HEK293 (cell line): ENCODE data around the gene HNF1B.

Source experiments
- CTCF ChIA-PET: fragments of 350-600 bp; formaldehyde crosslinking; extraction: SDS; loops from one replicate; lab custom pipeline; 2021; ENCODE audit warnings: antibody characterized with exemption; lab: Yijun Ruan, JAX
- POLR2A ChIA-PET: fragments of 300-600 bp; formaldehyde crosslinking; extraction: SDS; loops from one replicate; lab custom pipeline; 2020; ENCODE audit warnings: antibody characterized with exemption, inconsistent platforms; lab: Yijun Ruan, JAX
- H3K27ac ChIP-seq: fragments of 200-500 bp; sonication (Bioruptor generic); 2 replicates; pipeline ENCODE4 v1.5.1; 2014; ENCODE audit warnings: low read depth, low read length, control low read depth, inconsistent platforms; ENCODE audit errors: extremely low read depth
- H3K36me3 ChIP-seq, 2 experiments: fragments of 200-500 bp in 1 of 2; sonication (Bioruptor generic) in 1 of 2; 1 replicate in 1 of 2; 2 replicates in 1 of 2; pipeline ENCODE4 v1.5.1; 2014 to 2017; ENCODE audit warnings: inconsistent platforms in 2 of 2, low read length in 2 of 2; ENCODE audit not compliant: control insufficient read depth in 2 of 2, insufficient read depth in 1 of 2
- H3K4me1 ChIP-seq: fragments of 200-500 bp; sonication (Bioruptor generic); 2 replicates; pipeline ENCODE4 v1.5.1; 2014; ENCODE audit warnings: mild to moderate bottlenecking, low read length, inconsistent platforms; ENCODE audit not compliant: control insufficient read depth, insufficient read depth
- H3K4me3 ChIP-seq: 2 replicates; pipeline ENCODE4 v1.5.1; 2011; ENCODE audit warnings: low read depth, mild to moderate bottlenecking, control low read depth, low read length, moderate library complexity
- H3K9me3 ChIP-seq: fragments of 200-500 bp; sonication (Bioruptor generic); 2 replicates; pipeline ENCODE4 v1.5.1; 2014; ENCODE audit warnings: low read depth, low read length, inconsistent platforms; ENCODE audit not compliant: control insufficient read depth, insufficient read depth
- AEBP2 ChIP-seq: fragments of 450-650 bp; formaldehyde crosslinking; IDR thresholded peaks from 2 replicates; pipeline ENCODE4 v1.5.1; 2016; ENCODE audit warnings: missing biosample characterization, missing genetic modification characterization, borderline replicate concordance
- BCL6B ChIP-seq: fragments of 450-650 bp; formaldehyde crosslinking; IDR thresholded peaks from 2 replicates; pipeline ENCODE4 v1.5.1; 2017; ENCODE audit warnings: missing biosample characterization, missing genetic modification characterization
- FEZF1 ChIP-seq: fragments of 450-650 bp; formaldehyde crosslinking; IDR thresholded peaks from 2 replicates; pipeline ENCODE4 v1.5.1; 2016; ENCODE audit warnings: missing biosample characterization, missing genetic modification characterization
- GLI2 ChIP-seq: fragments of 450-650 bp; formaldehyde crosslinking; IDR thresholded peaks from 2 replicates; pipeline ENCODE4; 2017; ENCODE audit warnings: missing biosample characterization, missing genetic modification characterization, low read depth, borderline replicate concordance
- GLIS1 ChIP-seq: fragments of 450-650 bp; formaldehyde crosslinking; IDR thresholded peaks from 2 replicates; pipeline ENCODE4 v1.5.1; 2016; ENCODE audit warnings: missing biosample characterization, missing genetic modification characterization
- GLIS2 ChIP-seq: fragments of 450-650 bp; formaldehyde crosslinking; IDR thresholded peaks from 2 replicates; pipeline ENCODE4 v1.5.1; 2016; ENCODE audit warnings: missing biosample characterization, missing genetic modification characterization
- MYNN ChIP-seq: fragments of 450-650 bp; formaldehyde crosslinking; IDR thresholded peaks from 2 replicates; pipeline ENCODE4 v1.5.1; 2016; ENCODE audit warnings: missing biosample characterization, missing genetic modification characterization, borderline replicate concordance
- MZF1 ChIP-seq: fragments of 450-650 bp; formaldehyde crosslinking; IDR thresholded peaks from 2 replicates; pipeline ENCODE4 v1.5.1; 2017; ENCODE audit warnings: missing biosample characterization, missing genetic modification characterization, borderline replicate concordance
- OVOL3 ChIP-seq: fragments of 450-650 bp; formaldehyde crosslinking; IDR thresholded peaks from 2 replicates; pipeline ENCODE4 v1.5.1; 2016; ENCODE audit warnings: missing biosample characterization, missing genetic modification characterization
- PRDM1 ChIP-seq: fragments of 450-650 bp; formaldehyde crosslinking; IDR thresholded peaks from 2 replicates; pipeline ENCODE4; 2016; ENCODE audit warnings: missing biosample characterization, missing genetic modification characterization
- SCRT1 ChIP-seq: fragments of 450-650 bp; formaldehyde crosslinking; IDR thresholded peaks from 2 replicates; pipeline ENCODE4 v1.5.1; 2016; ENCODE audit warnings: missing biosample characterization, missing genetic modification characterization, borderline replicate concordance
- SCRT2 ChIP-seq: fragments of 450-650 bp; formaldehyde crosslinking; IDR thresholded peaks from 2 replicates; pipeline ENCODE4 v1.5.1; 2016; ENCODE audit warnings: missing biosample characterization, missing genetic modification characterization
- TCF7L2 ChIP-seq: IDR thresholded peaks from 2 replicates; pipeline ENCODE4 v1.6.1; 2011; ENCODE audit warnings: low read depth, mild to moderate bottlenecking, inconsistent platforms, low read length, moderate library complexity, borderline replicate concordance
- TRIM28 ChIP-seq: IDR thresholded peaks from 2 replicates; pipeline ENCODE4 v1.6.1; 2011; ENCODE audit warnings: low read length, control low read depth, borderline replicate concordance
- WT1 ChIP-seq: fragments of 450-650 bp; formaldehyde crosslinking; IDR thresholded peaks from 2 replicates; pipeline ENCODE4 v1.5.1; 2016; ENCODE audit warnings: missing biosample characterization, missing genetic modification characterization
- ZBTB26 ChIP-seq: fragments of 450-650 bp; formaldehyde crosslinking; optimal IDR thresholded peaks from 2 replicates; pipeline ENCODE3; 2016; ENCODE audit warnings: missing biosample characterization, mild to moderate bottlenecking, missing genetic modification characterization
- ZFP37 ChIP-seq: fragments of 450-650 bp; formaldehyde crosslinking; IDR thresholded peaks from 2 replicates; pipeline ENCODE4 v1.5.1; 2016; ENCODE audit warnings: missing biosample characterization, missing genetic modification characterization
- ZIC2 ChIP-seq: fragments of 450-650 bp; formaldehyde crosslinking; IDR thresholded peaks from 2 replicates; pipeline ENCODE4 v1.5.1; 2016; ENCODE audit warnings: missing biosample characterization, missing genetic modification characterization
- ZNF10 ChIP-seq: fragments of 450-650 bp; formaldehyde crosslinking; IDR thresholded peaks from 2 replicates; pipeline ENCODE4 v1.5.1; 2017; ENCODE audit warnings: missing biosample characterization, missing genetic modification characterization
- ZNF174 ChIP-seq: fragments of 450-650 bp; formaldehyde crosslinking; IDR thresholded peaks from 2 replicates; pipeline ENCODE4 v1.5.0; 2017; ENCODE audit warnings: missing biosample characterization, mild to moderate bottlenecking, missing genetic modification characterization
- ZNF184 ChIP-seq: fragments of 450-650 bp; IDR thresholded peaks from 2 replicates; pipeline ENCODE4 v1.5.1; 2018; ENCODE audit warnings: missing biosample characterization, mild to moderate bottlenecking, missing genetic modification characterization
- ZNF214 ChIP-seq: fragments of 450-650 bp; formaldehyde crosslinking; IDR thresholded peaks from 2 replicates; pipeline ENCODE4 v1.5.1; 2017; ENCODE audit warnings: missing biosample characterization, mild to moderate bottlenecking, missing genetic modification characterization, borderline replicate concordance
- ZNF221 ChIP-seq: fragments of 450-650 bp; formaldehyde crosslinking; IDR thresholded peaks from 2 replicates; pipeline ENCODE4 v1.5.1; 2017; ENCODE audit warnings: missing biosample characterization, missing genetic modification characterization, borderline replicate concordance
- ZNF248 ChIP-seq: fragments of 450-650 bp; formaldehyde crosslinking; IDR thresholded peaks from 2 replicates; pipeline ENCODE4 v1.5.1; 2017; ENCODE audit warnings: missing biosample characterization, missing genetic modification characterization
- ZNF302 ChIP-seq: fragments of 450-650 bp; formaldehyde crosslinking; IDR thresholded peaks from 2 replicates; pipeline ENCODE4 v1.5.1; 2016; ENCODE audit warnings: missing biosample characterization, missing genetic modification characterization, low read depth
- ZNF350 ChIP-seq: fragments of 450-650 bp; formaldehyde crosslinking; IDR thresholded peaks from 2 replicates; pipeline ENCODE4 v1.5.0; 2017; ENCODE audit warnings: missing biosample characterization, mild to moderate bottlenecking, missing genetic modification characterization
- ZNF473 ChIP-seq: fragments of 450-650 bp; formaldehyde crosslinking; IDR thresholded peaks from 2 replicates; pipeline ENCODE4 v1.5.1; 2017; ENCODE audit warnings: missing biosample characterization, missing genetic modification characterization
- ZNF514 ChIP-seq: fragments of 450-650 bp; formaldehyde crosslinking; IDR thresholded peaks from 2 replicates; pipeline ENCODE4 v1.5.1; 2016; ENCODE audit warnings: missing biosample characterization, missing genetic modification characterization
- ZNF580 ChIP-seq: fragments of 450-650 bp; formaldehyde crosslinking; IDR thresholded peaks from 2 replicates; pipeline ENCODE4 v1.5.1; 2016; ENCODE audit warnings: missing biosample characterization, missing genetic modification characterization
- ZNF610 ChIP-seq: fragments of 450-650 bp; formaldehyde crosslinking; IDR thresholded peaks from 2 replicates; pipeline ENCODE4 v1.5.1; 2016; ENCODE audit warnings: missing biosample characterization, missing genetic modification characterization, borderline replicate concordance
- ZNF654 ChIP-seq: fragments of 450-650 bp; formaldehyde crosslinking; IDR thresholded peaks from 2 replicates; pipeline ENCODE4 v1.5.1; 2016; ENCODE audit warnings: low read depth, missing biosample characterization, missing genetic modification characterization
- ZNF747 ChIP-seq: fragments of 450-650 bp; formaldehyde crosslinking; IDR thresholded peaks from 2 replicates; pipeline ENCODE4 v1.5.1; 2016; ENCODE audit warnings: missing biosample characterization, missing genetic modification characterization
- ZNF843 ChIP-seq: fragments of 450-650 bp; formaldehyde crosslinking; IDR thresholded peaks from 2 replicates; pipeline ENCODE4 v1.5.1; 2016; ENCODE audit warnings: missing biosample characterization, missing genetic modification characterization

Gene HNF1B

DNA sequence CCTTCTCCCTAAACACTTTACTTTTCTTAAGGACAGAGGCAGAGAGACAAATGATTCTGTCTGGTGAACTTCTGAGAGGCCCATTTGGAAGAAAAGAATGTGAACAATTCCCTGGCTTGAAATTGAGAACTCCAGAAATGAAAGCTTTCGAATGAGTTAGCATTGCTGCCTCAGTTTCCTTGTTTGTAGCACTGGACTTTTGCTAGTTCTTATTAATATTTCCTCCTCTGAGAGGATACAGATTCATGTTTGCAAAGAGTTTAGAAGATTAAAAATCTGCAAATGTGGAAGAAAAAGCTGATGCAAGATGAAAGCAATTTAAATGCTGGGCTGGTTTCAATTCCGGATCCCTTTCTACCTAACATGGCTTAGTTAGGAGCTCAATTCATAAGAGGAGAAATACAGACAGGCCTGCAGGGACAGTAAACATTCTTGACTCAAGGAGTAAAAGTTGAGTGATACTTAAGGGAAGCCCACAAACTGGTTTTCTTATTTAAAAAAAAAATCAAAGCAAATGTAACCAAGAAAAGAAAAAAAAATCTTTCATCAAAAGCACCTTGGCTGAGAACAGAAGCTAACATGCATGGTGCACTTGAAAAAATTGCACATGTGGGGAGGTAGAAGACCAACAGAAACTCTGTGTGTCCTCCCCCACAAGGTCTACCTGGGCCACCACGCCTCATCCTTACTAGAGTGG lies 27.1 kb downstream of the HNF1B start:
- CTCF ChIA-PET = interaction anchor here (0.6 to 1.7 kb wide), 6 partner anchors 9 to 279 kb away, joined by 3 to 6 read pairs (median 3); no protein-coding TSS in a partner anchor
- TF ChIP-seq BCL6B (tag by site-specific recombination) (no peak), ZNF174 (tag by site-specific recombination) (no peak)

DNA sequence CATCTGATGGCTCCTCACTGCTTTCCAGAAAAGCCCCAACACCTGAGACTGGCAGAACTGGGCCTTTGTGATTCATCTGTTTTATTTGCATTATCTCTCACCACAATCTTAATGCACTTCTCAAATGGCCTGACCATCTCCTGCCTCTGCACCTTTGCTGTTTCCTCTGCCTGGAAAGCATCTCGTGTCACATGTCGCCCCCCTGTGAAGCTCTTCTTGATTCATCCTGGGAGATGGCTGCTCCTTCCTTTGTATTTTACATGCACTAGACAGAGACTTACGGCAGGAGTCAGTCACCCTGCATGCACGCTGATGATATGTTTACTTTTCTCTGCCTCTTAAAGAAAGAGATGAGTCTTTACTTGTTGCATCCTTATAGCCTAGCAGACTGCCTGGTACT lies 30.0 kb downstream of the HNF1B start:
- no peak overlapping the region for H3K27ac ChIP-seq
- CTCF ChIA-PET = interaction anchor here (0.8 to 3.5 kb wide), 3 partner anchors 13 to 77 kb away, joined by 3 to 15 read pairs (median 3); no protein-coding TSS in a partner anchor
- POLR2A ChIA-PET = no interaction called here
- no peaks in the 10 kb centered on the region for H3K9me3 ChIP-seq
- no peak overlapping the region for H3K4me3 ChIP-seq
- peaks cover 11% of the 10 kb centered on the region for H3K4me1 ChIP-seq
- H3K36me3 ChIP-seq = no peaks in the 10 kb centered on the region
- no peak for TF ChIP-seq ZNF302 (tag by site-specific recombination)
- no peak for TF ChIP-seq ZNF843 (tag by site-specific recombination)
- no peak for TF ChIP-seq TCF7L2
- no peak for TF ChIP-seq ZNF514 (tag by site-specific recombination)
- TF ChIP-seq ZNF610 = no peak
- no peak for TF ChIP-seq ZNF747 (tag by site-specific recombination)
- no peak for TF ChIP-seq TRIM28
- TF ChIP-seq ZNF184 = no peak
- no peak for TF ChIP-seq PRDM1 (tag by site-specific recombination)
- TF ChIP-seq GLIS2 (tag by site-specific recombination) = no peak
- no peak for TF ChIP-seq ZNF214
- 0 out of 2 replicates have a peak, but pooled peaks have one; percentile 21 for TF ChIP-seq ZIC2 (tag by site-specific recombination)
- TF ChIP-seq ZNF350 (tag by site-specific recombination) = no peak
- no peak for TF ChIP-seq ZNF221 (tag by site-specific recombination)
- no peak for TF ChIP-seq ZNF10 (tag by site-specific recombination)
- no peak for TF ChIP-seq AEBP2
- TF ChIP-seq MYNN (tag by site-specific recombination) = no peak
- TF ChIP-seq ZNF654 = no peak
- TF ChIP-seq ZNF473 = no peak
- no peak for TF ChIP-seq ZNF580 (tag by site-specific recombination)
- TF ChIP-seq FEZF1 (tag by site-specific recombination) = peak; percentile 35; the same call in 1 of the 2 replicates
- no peak for TF ChIP-seq OVOL3
- TF ChIP-seq ZNF248 (tag by site-specific recombination) = no peak
- TF ChIP-seq SCRT2 (tag by site-specific recombination) = peak; percentile 73
- TF ChIP-seq MZF1 = no peak
- peak; percentile 97 for TF ChIP-seq GLIS1 (tag by site-specific recombination)
- no peak for TF ChIP-seq ZFP37 (tag by site-specific recombination)
- no peak for TF ChIP-seq WT1
- 0 out of 2 replicates have a peak, but pooled peaks have one; percentile 23 for TF ChIP-seq SCRT1
- no peak for TF ChIP-seq ZBTB26 (tag by site-specific recombination)
- no peak for TF ChIP-seq GLI2

More for the DNA sequence above, 27.1 kb downstream of the HNF1B start:
- Histone ChIP-seq H3K27ac (no peak overlapping the region), H3K4me1 (peaks cover 8% of the 10 kb centered on the region), H3K9me3 (no peaks in the 10 kb centered on the region), H3K4me3 (no peak overlapping the region), H3K36me3 (no peaks in the 10 kb centered on the region)
- POLR2A ChIA-PET = no interaction called here
